Measurements from ENCODE around the gene ZNF267.
"Not testable (repeated sequence)": the region's sequence is repeated elsewhere in the genome, so short reads cannot be mapped to it uniquely, and the experiment has no call there.

GRCh38 chr16:31960186-31960910, 86.7 kb downstream of the ZNF267 start:
- not testable (repeated sequence) for TF ChIP-seq ATF3 (CRISPR knock-in tag; IDR thresholded peaks at IDR 0.05); PRDM10 (CRISPR knock-in tag; IDR thresholded peaks at IDR 0.05; ENCODE audit: low read depth); RAD21 (CRISPR knock-in tag; IDR thresholded peaks at IDR 0.05); ZNF558 (CRISPR knock-in tag; IDR thresholded peaks at IDR 0.05; ENCODE audit: borderline replicate concordance)
